ENCODE results near the gene TRMT10C. TPM values are rescaled to one million over a fixed set of nuclear protein-coding genes. Genes with fewer than 3 reads are reported as not detected.

The TRMT10C gene
- total and polyA plus RNA-seq, 2 experiments from 2014 or later: 61.9 to 145 TPM

GRCh38 chr3:101574388-101575112, 12.9 kb downstream of the TRMT10C start (continued):
- TF ChIP-seq ETS1 (IDR thresholded peaks at IDR 0.05): no peak
- no peak for TF ChIP-seq EZH2 (IDR thresholded peaks at IDR 0.05; ENCODE audit: low read depth, unreplicated experiment)
- TF ChIP-seq STAT1 (IDR thresholded peaks at IDR 0.05; ENCODE audit: unreplicated experiment): no peak
- no peak for TF ChIP-seq ZNF114 (CRISPR knock-in tag; IDR thresholded peaks at IDR 0.05)
- no peak for TF ChIP-seq REST (IDR thresholded peaks at IDR 0.05; ENCODE audit: unreplicated experiment)
- no peak for TF ChIP-seq EZH2phosphoT487 (IDR thresholded peaks at IDR 0.05; ENCODE audit: unreplicated experiment)
- TF ChIP-seq CTCF (conservative IDR thresholded peaks at IDR 0.05; ENCODE audit: low read depth in 2 of 2): no peak

GRCh38 chr3:101577286-101577685, 15.6 kb downstream of the TRMT10C start:
- H4K20me1 ChIP-seq (replicated peaks; ENCODE audit: insufficient read depth): peaks cover 20% of the 10 kb centered on the region
- peaks cover 81% of the 10 kb centered on the region for H3K79me2 ChIP-seq (replicated peaks; ENCODE audit: insufficient read depth)
- no peaks in the 10 kb centered on the region for H3K9me2 ChIP-seq (ENCODE audit: insufficient read depth)
- H2AFZ ChIP-seq: no peak overlapping the region
- H3F3A ChIP-seq (replicated peaks; ENCODE audit: low read depth): no peaks in the 10 kb centered on the region
- Mint-ChIP-seq H3K4me1 (peaks cover 12% of the 10 kb centered on the region), H3K9me3 (no peaks in the 10 kb centered on the region), H3K27ac (no peak overlapping the region), H3K36me3 (ENCODE audit: low read depth) (peaks cover 27% of the 10 kb centered on the region), H3K4me3 (no peak overlapping the region), H3K27me3 (ENCODE audit: insufficient read depth, low read depth, poor library complexity) (peaks cover 3% of the 10 kb centered on the region)
- no peak overlapping the region; the same call in 1 of the 2 replicates for H3K27ac ChIP-seq (ENCODE audit: low read depth)
- peaks cover 11% of the 10 kb centered on the region; the same call in 1 of the 2 replicates for H3K36me3 ChIP-seq (ENCODE audit: insufficient read depth)
- no peaks in the 10 kb centered on the region for H3K27me3 ChIP-seq (ENCODE audit: insufficient read depth)
- peaks cover 12% of the 10 kb centered on the region for H3K4me1 ChIP-seq (ENCODE audit: insufficient read depth)
- no peak overlapping the region for H3K4me3 ChIP-seq
- H3K4me2 ChIP-seq: no peak overlapping the region
- DNase-seq (ENCODE audit: low spot score) (no peak), ATAC-seq (no peak)
- TF ChIP-seq EZH2phosphoT487 (IDR thresholded peaks at IDR 0.05; ENCODE audit: unreplicated experiment) (no peak), CTCF (conservative IDR thresholded peaks at IDR 0.05; ENCODE audit: low read depth in 2 of 2) (no peak), CREB1 (CRISPR knock-in tag; IDR thresholded peaks at IDR 0.05; ENCODE audit: low read depth) (no peak), JUNB (IDR thresholded peaks at IDR 0.05; ENCODE audit: unreplicated experiment) (no peak), ZNF331 (CRISPR knock-in tag; IDR thresholded peaks at IDR 0.05; ENCODE audit: low read depth) (no peak), ZNF114 (CRISPR knock-in tag; IDR thresholded peaks at IDR 0.05) (no peak), REST (IDR thresholded peaks at IDR 0.05; ENCODE audit: unreplicated experiment) (no peak), STAT1 (IDR thresholded peaks at IDR 0.05; ENCODE audit: unreplicated experiment) (no peak)
